HG03432 (cell line): Measurements from ENCODE around the gene KRT4.
"Not testable (repeated sequence)": the region's sequence is repeated elsewhere in the genome, so short reads cannot be mapped to it uniquely, and the experiment has no call there.

Experiments
- ATAC-seq: cut with Tn5 transposase; IDR thresholded peaks from one replicate; pipeline ENCODE4 v1.9.1; 2021; ENCODE audit warnings: mild to moderate bottlenecking, moderate library complexity; ENCODE audit not compliant: unreplicated experiment

Gene KRT4

DNA sequence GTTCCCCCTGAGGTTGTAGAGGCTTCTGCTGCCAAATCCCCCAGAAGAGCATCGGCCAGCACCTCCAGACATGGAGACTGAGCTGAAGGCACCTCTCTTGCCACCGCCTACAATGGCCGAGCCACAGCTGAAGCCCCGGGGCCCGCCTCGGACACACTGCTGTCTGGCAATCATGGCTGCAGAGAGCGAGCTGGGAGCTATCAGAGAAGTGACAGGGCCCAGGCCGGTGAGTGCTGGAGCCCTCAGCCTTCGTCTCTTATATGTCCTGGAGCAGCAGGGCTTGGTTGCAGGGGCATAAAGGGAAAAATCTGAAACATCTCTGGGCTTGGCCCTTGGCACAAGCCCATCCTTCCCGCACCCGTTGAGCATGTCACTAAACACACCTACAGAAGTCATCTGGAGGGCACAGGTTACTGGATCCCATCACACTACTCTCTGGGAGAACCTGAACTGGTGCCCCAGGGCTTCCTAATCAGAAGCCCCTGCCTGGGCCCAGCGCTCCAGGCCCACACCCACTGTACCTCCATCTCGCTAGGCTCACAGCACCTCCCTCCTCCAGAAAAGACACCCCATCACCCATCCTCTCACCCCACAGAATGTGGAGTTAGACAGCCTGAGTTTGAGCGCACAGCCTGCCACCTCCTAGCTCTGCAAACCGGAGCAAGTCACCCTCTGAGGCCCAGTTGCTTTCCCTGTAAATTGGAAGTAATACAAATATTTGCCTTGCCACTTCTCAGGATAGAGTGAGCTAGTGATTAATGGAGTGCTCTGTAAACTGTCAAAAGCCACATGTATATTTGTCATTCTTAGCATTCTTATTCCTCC lies at the start of gene KRT4:
TSS of gene KRT4 (minus strand) at position 232 of the 825 bp plus-strand sequence. CDS start at position 174, 58 bp downstream.
- no peak for ATAC-seq

DNA sequence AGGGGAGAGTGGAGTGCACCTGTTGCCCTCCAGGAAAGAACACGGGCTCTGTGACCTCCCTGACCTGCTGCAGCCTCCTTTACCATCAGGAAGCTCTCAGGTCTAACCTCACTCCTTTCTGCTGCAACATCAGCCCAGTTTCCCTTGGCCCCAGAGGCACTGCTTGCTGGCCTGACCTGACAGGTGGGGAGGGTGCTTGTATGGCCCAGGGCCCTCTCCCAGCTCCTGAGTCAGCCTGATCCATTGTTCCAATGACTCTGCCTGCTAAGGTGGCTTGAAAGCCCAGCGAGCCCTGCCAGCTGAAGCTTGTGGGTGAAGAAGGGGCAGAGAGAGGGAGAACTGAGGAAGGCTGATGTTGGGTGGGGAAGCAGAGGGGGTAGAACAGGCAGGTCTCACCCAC lies 48.1 kb upstream of the KRT4 start:
- ATAC-seq = no peak

DNA sequence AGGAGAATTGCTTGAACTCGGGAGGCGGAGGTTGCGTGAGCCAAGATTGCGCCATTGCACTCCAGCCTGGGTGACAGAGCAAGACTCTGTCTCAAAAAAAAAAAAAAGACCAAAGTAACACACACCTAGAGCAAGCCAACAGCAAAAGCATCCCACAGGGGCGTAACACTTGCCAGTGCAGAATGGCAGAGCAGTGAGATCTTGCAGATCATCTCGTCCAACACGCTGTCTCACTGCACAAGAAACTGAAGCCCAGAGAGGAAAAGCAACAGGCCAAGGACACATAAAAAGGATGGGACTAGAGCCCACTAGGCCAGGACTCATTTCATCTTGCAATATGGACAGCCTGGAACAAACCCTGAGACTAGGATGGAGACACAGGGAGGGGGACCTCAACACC lies 47.6 kb upstream of the KRT4 start:
- no peak for ATAC-seq

DNA sequence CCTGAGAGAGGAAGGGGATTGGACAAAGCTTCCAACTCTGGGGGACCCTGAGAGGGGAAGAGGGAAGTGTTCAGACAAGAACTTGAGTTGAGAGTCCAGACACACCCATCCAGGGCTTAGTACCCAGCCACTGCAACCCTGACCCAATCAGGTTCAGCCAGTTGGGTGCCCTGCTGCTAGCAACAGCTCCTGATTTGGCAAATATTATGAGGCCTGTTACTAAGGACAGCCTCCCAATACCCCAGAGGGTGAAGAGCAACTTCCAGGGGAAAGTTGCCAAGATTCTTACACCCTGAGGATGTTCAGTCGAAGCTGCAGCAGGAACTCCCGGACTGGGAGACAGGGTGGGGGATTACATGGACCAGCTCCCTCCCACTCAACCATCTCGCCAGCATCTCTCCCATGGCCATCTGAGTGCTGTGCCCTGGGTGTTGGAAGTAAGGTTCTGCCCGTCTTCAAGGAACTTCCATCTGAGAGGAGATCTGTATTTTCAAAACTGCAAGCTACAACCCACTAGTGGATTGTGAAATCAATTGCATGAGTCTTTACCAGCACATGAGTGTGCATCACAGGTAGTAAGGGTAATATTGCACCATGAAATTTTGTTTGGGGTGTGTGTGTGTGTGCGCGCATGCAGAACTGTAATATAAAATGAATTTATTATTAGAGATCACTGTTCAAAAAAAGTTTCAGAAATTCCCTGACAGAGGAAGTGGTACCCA lies 46.3 kb upstream of the KRT4 start:
- no peak for ATAC-seq

DNA sequence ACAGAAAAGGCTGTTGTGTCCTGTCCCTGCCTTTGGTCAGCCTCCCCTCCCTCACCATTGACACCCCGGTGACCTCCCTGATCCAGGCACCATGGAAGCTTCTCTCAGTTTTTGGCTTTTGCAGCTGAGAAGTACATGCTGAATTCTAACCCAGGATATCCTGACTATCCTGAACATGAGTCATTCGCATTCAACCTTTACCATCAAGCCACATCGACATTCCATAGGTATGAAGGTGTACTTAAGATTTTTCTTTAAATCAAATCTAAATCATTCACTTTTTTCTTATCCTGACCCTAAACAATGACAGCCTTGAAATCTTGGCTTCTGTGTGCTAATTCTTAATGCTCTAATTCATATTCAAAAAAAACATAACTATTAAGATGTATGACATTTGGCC lies 43.6 kb upstream of the KRT4 start:
- no peak for ATAC-seq

DNA sequence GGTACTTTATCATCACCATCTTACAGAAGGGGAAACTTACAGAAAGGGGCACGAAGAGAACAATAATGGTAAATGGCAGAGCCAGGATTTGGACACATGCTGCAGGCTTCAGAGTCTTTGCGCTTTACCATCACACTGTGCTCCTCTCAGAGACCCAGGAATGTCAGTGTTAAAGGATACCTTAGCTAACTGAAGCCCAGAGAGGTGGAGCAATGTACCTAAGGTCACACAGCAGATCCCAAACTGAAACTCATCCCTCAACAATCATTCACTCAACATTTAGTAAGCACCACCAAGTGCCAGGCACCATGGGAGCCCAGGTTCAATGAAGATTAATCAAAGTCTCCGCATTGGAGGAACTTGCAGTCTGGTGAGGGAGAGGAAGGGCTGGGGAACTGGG lies 42.9 kb upstream of the KRT4 start:
- ATAC-seq = no peak

DNA sequence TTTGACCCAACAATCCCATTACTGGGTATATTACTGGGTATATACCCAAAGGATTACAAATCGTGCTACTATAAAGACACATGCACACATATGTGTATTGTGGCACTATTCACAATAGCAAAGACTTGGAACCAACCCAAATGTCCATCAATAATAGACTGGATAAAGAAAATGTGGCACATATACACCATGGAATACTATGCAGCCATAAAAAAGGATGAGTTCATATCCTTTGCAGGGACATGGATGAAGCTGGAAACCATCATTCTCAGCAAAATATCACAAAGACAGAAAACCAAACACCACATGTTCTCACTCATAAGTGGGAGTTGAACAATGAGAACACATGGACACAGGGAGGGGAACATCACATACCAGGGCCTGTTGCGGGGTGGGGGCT lies 42.2 kb upstream of the KRT4 start:
- ATAC-seq = not testable (repeated sequence)

DNA sequence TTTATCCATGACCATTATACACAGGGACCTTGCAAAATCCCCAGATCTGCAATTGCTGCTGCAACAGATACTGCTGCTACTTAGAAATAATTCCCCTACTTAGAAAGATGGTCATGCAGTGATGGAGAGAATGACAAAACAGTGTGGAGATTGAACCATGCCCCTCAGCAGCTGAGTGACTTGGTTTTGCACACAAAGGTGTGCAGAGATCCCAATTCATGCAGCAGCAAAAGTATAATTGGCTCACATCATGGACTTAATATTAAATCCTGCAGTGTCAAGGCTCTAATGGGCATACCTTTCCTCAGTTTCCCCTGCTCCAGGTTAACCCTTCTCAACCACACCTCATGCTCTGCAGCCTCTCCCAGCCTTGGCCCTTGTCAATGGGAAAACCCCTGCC lies 37.9 kb upstream of the KRT4 start:
- ATAC-seq = no peak

DNA sequence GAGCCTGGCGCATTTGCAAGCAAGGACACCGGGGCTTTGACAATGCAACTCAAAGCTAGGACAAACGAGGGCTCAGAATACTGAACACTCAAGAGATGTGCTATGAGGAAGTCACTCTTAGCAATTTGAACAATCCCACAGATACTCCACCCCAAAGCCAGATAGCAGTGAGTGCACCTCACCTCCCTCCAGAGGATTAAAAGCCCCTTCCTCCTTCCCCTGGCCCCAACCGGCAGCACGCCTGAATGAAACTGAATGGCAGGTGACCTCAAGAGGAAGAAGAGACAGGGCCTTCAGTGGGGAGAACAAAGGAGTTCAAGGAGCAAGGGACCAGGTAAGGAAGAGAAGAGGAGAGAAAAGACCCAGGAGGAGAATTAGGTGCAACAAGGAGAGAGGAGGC lies 36.8 kb upstream of the KRT4 start:
- no peak for ATAC-seq

DNA sequence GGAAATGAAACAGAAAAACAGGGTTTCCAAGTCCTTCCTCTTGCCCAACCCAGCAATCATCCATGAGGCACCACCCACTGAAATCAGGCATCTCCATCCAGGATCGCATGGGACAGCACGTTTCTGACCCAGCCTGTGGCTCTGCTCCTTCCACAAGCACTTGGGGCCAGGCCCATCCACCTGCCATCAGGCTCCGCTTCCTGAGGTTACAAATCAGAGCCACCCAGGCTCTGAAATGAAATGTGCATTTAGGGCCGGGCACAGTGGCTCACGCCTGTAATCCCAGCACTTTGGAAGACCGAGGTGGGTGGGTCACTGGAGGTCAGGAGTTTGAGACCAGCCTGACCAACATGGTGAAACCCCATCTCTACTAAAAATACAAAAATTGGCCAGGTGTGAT lies 35.6 kb upstream of the KRT4 start:
- no peak for ATAC-seq

DNA sequence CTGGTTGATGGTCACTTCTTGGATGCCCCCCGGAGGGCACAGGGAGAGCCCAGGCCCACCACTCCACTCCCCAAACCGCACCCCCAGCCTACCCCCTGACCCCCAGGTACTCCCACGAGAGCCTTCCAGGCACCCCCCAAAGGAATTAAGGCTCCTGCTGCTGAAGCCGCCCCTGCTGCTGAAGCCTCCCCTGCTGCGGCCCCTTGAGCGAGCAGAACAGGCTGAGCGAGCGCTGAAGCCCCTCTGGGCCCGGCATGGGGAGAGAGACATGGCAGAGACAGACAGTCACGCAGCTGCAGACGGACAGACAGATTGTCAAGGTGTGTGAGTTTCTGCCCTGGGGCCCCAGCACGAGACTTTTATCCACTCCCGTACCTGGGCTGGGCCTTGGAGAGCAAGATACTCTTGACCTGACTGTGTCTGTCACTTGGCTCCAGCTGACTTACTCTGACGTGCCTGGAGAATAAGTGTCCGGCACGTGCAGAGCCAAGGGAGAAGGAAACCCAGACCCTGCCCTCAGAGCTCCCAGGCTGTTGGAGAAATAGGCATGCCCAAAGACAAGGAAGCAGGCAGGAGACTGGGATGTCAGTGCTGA lies 34.8 kb upstream of the KRT4 start, which contains the start of gene KRT78:
TSS of gene KRT78 (minus strand) at position 334 of the 595 bp plus-strand sequence. CDS start at position 270, 64 bp downstream.
- ATAC-seq = no peak

DNA sequence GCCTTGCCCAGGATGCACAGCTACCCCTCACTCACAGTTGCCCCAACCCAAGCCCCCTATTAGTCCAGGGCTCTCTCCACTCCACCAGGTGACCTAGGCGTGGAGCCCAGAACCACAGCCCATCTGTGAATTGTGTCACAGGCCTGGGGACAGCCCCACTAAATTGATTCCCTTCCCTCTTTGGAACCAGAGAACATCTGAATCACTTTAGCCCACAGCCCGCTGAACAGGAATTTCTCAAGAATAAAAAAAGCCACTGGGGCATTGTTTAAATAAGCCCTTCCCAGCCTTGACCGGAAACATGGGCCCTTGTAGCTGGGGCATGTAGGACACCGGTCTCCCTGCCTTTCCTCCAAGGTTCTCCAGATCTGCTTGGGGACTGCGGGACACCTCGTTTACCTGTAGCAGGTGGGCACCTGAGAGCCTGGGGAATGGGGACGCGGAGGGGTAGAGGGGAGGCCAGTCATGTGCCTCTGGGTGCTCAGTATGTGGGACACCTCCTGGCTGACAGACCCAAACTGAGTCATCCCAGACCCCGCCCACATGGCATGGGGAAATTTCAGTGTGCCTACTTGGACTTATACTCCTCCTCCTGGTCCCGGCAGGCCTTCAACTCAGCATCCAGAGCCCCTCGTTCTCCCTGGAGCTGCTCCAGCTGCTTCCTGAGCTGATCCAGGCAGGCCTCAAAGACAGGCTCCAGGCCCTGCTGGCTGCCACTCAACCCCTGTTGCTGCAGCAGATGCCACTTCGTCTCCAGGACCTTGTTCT lies 33.6 kb upstream of the KRT4 start:
- no peak for ATAC-seq

DNA sequence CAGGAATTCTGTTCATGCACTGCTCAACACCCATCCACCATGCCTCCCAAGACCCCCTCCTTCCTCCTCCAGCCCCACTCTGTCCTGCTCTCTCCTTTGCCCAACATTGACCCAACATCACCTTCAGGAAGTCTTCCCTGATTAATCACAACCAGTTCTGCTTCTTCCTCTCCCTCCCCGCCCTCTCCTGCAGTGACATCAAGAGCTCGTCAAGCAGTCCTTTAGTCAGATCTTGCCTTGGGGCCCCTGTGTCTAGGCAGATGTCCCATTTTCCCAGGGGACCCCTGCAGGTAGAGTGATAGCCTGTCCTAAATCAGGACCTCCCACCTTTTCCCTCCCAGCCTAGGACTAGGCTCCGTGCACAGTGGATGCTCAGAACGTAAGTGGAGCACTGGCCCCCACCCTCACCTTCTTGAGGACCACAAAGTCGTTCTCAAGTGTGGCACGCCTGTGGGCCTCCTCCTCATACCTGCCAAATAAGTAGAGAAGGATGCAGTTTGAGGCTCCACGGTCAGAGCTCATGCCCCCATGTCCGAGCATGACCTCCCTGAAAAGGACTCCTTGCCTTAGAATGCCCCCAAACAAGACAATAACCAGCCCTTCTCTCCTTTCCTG lies 32.5 kb upstream of the KRT4 start:
- no peak for ATAC-seq

DNA sequence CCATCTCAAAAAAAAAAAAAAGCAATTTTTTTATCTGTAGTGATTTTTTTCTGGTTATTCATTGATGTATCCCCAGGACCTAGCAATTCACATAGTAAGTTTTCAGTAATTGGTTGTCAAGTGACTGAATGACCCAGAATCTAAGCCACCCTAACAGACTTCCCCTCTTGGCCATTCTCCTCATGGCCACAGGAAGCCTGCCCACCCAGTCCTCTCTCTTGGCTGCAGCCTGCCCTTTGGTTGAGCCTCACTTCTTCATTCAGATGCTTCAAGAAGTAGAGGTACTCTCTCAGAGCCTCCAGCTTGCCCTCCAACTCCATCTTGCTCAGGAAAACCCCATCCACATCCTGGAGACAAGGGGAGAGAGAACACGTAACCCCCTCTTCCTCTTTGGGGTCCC lies 32.0 kb upstream of the KRT4 start:
- ATAC-seq = no peak

DNA sequence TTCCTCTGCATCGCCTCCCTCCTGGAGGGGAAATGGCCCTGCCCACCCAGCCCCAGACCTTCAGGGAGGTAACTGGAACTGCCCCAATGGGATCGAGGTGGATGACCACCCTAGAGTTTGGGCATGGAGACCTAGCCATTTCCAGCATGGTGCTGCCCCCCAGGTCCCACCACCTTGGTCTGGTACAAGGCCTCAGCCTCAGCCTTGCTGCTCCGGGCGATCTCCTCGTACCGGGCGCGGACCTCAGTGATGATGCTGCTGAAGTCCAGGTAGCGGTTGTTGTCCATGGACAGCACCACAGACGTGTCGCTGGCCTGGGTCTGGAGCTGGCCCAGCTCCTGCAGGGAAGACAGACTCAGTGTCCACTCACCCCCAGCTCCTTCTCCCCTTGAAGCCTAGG lies 30.5 kb upstream of the KRT4 start:
- ATAC-seq = no peak

DNA sequence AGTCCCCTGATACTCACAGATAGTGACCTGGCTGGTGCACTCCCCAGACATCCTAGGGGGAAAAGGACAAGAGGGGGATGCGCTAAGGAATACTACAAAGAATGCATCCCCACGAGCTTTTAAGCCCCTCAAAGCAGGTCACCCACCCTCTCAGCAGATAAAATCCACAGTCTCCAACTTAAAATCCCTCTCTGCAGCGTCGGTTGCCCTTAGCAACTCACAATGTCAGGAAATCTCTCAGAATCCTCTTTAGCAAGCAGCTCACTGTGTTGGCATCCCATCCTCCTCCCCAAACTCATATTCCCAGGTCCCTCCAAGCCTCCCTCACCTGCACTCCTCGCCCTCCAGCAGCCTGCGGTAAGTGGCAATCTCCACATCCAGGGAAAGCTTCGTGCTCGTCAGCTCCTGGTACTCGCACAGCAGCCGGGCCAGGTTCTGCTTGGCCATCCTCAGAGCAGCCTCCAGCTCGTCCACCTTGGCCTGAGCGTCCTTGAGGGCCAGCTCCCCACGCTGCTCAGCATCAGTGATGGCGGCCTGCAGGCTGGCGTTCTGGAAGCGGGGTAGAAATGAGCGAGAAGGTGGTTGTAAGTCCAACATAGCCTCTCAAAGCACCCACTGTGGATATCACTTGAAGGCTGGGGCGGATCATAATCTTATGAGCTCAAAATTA lies 25.7 kb upstream of the KRT4 start:
- ATAC-seq = no peak

DNA sequence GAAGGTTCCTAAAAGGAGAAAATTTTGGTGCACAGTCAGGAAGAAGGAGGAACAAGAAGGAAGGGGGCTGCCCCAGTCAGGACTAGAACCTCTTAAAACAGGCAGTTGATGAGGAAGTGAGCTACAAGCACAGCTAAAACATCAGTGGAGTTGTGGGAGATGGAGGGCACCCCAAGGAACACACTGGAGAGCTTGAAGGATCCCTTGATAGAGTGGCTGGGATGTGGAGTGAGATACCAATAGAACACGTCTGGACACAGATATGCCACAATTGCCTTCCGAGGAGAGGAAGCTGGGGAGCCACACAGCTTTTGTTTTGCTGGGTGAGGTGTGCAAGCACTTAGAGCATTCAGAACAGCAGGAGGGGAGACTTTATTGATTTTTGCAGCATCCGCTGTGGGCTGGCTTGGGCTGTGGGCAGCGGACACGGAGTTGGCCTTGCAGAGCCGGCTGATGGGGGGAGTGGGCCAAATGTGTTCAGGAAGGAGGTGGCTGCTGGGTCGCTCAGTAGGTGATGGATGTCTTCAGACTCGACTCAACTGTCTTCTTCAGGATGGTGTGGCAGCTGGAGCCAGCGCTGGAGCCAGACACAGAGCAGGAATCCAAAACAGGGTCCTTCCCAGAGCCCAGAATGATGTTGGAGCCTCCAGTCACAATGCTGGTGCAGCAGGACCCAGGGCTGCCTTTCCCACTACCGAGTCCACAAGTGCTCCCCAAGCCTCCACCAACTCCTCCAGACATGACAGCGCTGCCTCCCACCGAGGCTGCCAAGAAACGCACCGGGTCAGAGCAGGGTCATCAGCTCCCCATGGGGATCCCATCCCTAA lies 24.9 kb upstream of the KRT4 start:
- no peak for ATAC-seq

DNA sequence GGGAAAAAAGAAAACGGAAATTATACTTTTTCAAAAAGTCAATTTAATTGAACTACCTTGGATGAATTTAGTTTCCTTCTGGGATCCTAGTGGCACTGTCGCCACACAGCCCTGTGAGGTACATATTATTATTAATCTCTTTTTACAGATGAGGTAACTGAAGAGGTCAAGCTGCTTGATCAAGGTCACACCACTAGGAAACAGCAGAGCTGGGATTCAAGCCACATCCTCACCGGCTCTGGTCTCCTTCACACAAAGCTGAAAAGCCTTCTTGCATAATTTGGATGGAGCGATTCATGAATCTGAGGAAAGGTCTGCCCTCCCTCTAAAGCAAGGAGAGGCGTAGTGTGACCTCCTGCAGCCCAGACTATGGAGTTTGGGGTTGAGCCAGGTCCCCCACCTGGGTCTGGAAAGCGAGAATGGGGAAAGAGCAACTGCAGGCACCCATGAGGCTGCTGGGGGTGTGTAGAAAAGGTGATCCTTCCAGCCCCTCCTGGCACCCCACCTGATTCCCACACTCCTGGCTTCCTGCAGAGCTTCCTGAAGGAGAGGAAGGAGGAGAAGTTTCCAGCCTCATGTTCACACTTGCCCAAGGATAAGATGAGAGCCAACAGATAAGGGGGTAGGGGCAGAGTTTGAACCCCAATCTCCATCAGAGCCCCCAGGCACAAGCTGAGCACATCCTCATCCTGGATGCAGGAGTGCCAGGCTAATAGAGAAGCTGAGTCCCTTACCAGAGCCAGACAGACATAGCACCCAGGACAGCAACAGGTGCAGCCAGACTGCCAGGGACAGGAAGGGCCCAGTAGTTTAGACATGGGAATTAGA lies 24.1 kb upstream of the KRT4 start:
- no peak for ATAC-seq

DNA sequence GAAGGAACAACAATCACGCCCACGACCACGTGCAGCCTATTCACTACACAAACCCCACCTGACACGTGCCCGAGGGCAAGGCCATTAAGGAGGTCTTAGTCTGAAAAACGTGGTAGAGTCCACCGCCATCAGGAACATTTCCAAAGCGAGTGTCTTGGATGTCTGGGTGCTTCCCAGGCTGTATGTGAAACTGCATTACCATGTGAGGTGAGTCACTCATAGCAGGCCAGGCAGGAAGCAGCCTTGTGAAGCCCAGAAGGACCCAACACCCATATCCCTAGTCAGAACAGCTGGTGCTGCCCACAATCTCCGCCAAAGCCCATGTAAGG lies 23.5 kb upstream of the KRT4 start:
- no peak for ATAC-seq
